GM12892 (cell line): Measurements from ENCODE around the gene EGFL8.
"Not testable (repeated sequence)": the region's sequence is repeated elsewhere in the genome, so short reads cannot be mapped to it uniquely, and the experiment has no call there.

Experiments used
- DNase-seq: peaks from one replicate; pipeline ENCODE4 v3.0.0; 2011; ENCODE audit not compliant: insufficient read length
- FAIRE-seq: peaks from 2 replicates; lab custom pipeline; 2011; peaks lifted over from hg19 to GRCh38; lab: Jason Lieb, UNC
- POLR2A ChIP-seq: IDR thresholded peaks from 2 replicates; pipeline ENCODE4 v1.6.1; 2011; ENCODE audit warnings: low read depth, low read length, control low read depth
- POLR2AphosphoS5 ChIP-seq: IDR thresholded peaks from 2 replicates; pipeline ENCODE4 v1.6.1; 2011; ENCODE audit warnings: low read depth, low read length, control low read depth
- TAF1 ChIP-seq: IDR thresholded peaks from 2 replicates; pipeline ENCODE4 v1.6.1; 2011; ENCODE audit warnings: low read depth, mild to moderate bottlenecking, control low read depth, low read length, borderline replicate concordance

EGFL8 gene

DNA sequence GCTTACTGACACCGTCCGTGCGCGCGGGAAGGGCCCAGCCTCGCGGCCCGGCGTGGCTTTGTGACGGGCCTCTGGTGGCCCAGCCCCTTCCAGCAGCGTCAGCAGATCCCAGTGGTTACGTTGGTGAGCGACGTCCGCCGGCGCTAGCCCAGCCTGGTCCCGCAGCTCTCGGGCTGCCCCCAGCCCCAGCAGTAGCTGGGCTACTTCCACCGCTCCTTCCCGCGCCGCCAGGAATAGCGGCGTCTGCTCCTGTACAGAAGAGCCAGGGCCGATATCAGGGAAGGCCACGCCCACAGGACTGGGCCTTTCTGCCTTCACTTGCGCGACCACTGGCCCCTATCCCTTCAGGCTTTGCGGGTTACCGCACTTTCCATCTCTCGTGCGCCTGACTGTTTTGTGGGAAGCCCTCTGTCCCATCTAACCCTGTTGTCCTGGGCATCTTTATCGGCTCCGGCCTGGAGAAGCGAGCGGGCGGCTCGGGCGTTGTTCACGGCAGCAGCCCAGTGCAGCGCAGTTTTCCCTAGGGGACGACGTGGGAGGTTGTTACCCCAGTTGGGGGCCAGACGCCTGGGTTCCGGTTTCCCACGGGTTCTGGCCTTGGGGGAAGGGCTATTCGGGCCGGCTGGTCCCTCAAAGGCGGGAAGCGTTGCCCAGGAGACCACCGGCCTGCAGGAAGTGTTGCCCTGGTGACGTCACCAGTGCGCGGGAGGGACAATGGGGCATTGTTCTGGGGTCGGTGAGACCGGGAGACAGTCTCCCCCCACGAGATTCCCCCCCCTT is 31.7 kb downstream of the EGFL8 start:
- FAIRE-seq (no peak), DNase-seq (peak; percentile 65)
- no peak for TF ChIP-seq TAF1
- peak; percentile 71 for TF ChIP-seq POLR2AphosphoS5
- TF ChIP-seq POLR2A: peak; percentile 70

DNA sequence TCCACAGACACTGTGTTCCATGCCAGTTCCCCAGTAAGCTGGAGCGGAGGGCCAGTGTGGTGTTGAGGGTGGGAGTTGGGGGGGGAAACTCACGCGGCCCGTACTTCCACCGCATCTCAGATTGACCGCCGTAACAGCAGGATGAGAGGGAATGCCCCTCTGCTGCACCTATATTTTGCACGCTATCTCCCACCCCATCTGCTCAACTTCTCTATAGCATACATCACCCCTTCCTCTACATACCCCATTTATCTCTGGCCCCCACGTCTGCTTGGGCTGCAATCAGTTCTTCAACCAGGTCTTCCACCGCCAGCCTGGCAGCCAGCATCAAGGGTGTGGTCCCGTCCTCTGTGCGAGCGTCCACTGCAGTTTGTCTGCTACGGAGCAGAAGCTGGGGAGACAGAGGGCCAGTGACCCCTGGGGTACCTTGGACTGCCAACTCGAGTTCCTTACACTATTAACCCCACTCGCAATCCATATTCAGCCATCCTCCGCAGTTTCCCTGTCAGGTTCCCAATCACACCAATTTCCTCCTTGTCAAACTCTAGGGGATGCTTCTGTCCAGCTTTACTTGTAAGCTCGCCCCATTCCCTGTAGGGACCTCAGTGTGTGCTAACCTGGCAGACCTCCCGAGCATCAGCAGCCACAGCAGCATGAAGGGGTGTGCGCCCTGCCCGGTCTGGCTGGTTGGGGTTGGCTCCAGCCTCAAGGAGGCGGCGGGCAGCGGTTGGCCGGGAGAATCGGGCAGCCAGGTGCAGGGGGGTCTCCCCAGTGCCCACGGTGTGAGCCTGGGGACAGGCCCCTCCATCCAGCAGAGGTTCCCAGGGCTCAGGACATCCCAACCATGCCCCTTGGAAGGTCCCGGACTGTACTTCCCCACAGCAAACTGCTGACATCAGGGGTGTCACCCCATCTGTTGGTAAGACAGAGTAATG is 32.6 kb downstream of the EGFL8 start:
- FAIRE-seq (no peak), DNase-seq (no peak)
- TF ChIP-seq POLR2AphosphoS5 (no peak), POLR2A (no peak), TAF1 (no peak)

- FAIRE-seq (no peak), DNase-seq (no peak)
- TF ChIP-seq POLR2AphosphoS5: no peak
- no peak for TF ChIP-seq TAF1
- TF ChIP-seq POLR2A: no peak
Observed at GRCh38 chr6:32198345-32198696, 33.9 kb downstream of the EGFL8 start.

GRCh38 chr6:32198866-32199265 is 34.5 kb downstream of the EGFL8 start:
- DNase-seq (no peak), FAIRE-seq (no peak)
- TF ChIP-seq TAF1: no peak
- TF ChIP-seq POLR2A: no peak
- no peak for TF ChIP-seq POLR2AphosphoS5

- FAIRE-seq (no peak), DNase-seq (no peak)
- TF ChIP-seq POLR2A: no peak
Observed at GRCh38 chr6:32200711-32201475, 36.5 kb downstream of the EGFL8 start.

GRCh38 chr6:32202186-32202585 is 37.8 kb downstream of the EGFL8 start:
- DNase-seq: no peak
- no peak for FAIRE-seq
- TF ChIP-seq TAF1: no peak
- no peak for TF ChIP-seq POLR2AphosphoS5
- TF ChIP-seq POLR2A: no peak

- no peak for DNase-seq
- no peak for FAIRE-seq
- TF ChIP-seq TAF1 (no peak), POLR2A (no peak), POLR2AphosphoS5 (no peak)
Observed at GRCh38 chr6:32203426-32204267, 39.3 kb downstream of the EGFL8 start.

DNA sequence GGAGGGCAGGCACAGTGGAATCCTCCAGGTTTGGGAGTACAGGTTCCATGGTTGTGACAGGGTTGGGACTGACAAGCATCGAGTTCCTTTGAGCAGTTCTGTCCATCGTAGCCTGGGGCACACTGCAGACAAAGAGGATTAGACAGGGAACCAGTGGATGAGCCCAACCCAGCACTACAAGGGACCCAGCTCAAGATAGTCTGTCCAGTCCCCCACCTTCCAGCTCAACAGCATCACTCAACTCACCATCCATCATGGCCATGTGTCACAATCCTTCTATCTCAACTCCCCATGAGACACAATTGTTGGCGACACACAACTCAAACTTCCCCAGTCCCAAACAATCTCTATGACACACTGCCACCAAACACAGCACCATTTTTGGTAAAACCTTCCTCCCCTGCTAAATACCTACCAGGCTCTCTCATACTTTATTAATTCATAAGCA is 39.9 kb downstream of the EGFL8 start:
- no peak for FAIRE-seq
- no peak for DNase-seq
- TF ChIP-seq TAF1 (no peak), POLR2AphosphoS5 (no peak), POLR2A (no peak)

DNA sequence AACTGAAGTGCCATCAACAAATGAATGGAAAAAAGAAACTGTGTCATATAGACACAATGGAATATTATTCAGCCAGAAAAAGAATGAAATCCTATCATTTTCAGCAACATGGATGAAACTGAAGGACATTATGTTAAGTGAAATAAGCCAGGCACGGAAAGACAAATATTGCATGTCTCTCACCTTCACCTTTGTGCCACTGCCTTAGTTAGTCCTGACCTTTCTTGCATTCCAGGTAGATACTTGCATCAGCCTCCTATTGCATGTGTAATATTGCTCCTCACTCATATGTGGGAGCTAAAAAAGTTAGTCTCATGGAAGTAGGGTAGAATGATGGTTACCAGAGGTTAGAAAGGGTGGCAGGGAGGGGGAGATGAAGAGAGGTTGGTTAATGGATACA is 44.6 kb downstream of the EGFL8 start:
- TF ChIP-seq TAF1: no peak
- TF ChIP-seq POLR2A: no peak
- DNase-seq: no peak
- no peak for FAIRE-seq

- no peak for DNase-seq
- FAIRE-seq: no peak
- TF ChIP-seq TAF1 (no peak), POLR2A (no peak), POLR2AphosphoS5 (no peak)
Observed at GRCh38 chr6:32210191-32210601, 45.8 kb downstream of the EGFL8 start.

GRCh38 chr6:32211432-32211831 is 47.0 kb downstream of the EGFL8 start:
- DNase-seq, FAIRE-seq: not testable (repeated sequence)
